ENCODE data around the gene STX11.

Gene STX11

GRCh38 chr6:144214622-144215401 lies 64.5 kb downstream of the STX11 start:
- DNase-seq (ENCODE audit: low read depth in 2 of 2) = no peak
- no peak for TF ChIP-seq CTCF (IDR thresholded peaks at IDR 0.05; ENCODE audit: low read depth, low read length)
- H3K4me3 ChIP-seq (replicated peaks in 1 of 2; ENCODE audit: low read depth in 2 of 2, low read length in 2 of 2) = no peak overlapping the region

DNA sequence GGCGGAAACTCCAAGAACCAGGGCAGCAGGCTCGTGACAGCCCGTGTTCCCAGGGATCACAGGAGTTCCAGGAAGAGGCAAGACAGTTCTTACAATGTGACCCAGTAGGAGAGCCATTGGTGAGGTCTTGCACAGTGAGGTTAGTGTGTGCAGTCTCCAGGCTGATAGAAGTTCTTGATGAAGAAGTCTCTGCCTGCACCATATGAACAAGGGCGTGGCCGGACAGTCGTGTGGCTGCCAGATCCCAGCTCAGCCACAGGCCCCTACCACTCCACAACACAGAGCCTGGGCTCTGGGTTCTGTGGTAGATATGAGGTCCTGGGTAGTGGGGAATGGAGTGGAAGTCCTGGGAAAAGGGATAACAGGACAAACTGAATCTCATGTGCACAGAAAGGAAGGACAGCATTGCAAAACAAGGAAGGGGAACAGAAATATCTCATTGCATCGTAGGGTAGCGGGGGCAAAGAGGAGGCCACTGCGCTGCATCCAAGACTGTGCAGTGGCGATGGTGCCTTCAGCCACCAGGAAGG lies 65.2 kb downstream of the STX11 start:
- H3K4me3 ChIP-seq (replicated peaks in 1 of 2; ENCODE audit: low read depth in 2 of 2, low read length in 2 of 2) = peak overlapping the region; percentile 61 to 66

GRCh38 chr6:144215932-144216667 lies 65.8 kb downstream of the STX11 start:
- peak; percentile 98 to 99 for DNase-seq (ENCODE audit: low read depth in 2 of 2)
- TF ChIP-seq CTCF (IDR thresholded peaks at IDR 0.05; ENCODE audit: low read depth, low read length) = peak; percentile 42
- H3K4me3 ChIP-seq (replicated peaks in 1 of 2; ENCODE audit: low read depth in 2 of 2, low read length in 2 of 2) = peak overlapping the region; percentile 61 to 66

More for the DNA sequence above, 65.2 kb downstream of the STX11 start:
- DNase-seq (ENCODE audit: low read depth in 2 of 2) = peak; percentile 33 to 44
- TF ChIP-seq CTCF (IDR thresholded peaks at IDR 0.05; ENCODE audit: low read depth, low read length) = no peak

DNA sequence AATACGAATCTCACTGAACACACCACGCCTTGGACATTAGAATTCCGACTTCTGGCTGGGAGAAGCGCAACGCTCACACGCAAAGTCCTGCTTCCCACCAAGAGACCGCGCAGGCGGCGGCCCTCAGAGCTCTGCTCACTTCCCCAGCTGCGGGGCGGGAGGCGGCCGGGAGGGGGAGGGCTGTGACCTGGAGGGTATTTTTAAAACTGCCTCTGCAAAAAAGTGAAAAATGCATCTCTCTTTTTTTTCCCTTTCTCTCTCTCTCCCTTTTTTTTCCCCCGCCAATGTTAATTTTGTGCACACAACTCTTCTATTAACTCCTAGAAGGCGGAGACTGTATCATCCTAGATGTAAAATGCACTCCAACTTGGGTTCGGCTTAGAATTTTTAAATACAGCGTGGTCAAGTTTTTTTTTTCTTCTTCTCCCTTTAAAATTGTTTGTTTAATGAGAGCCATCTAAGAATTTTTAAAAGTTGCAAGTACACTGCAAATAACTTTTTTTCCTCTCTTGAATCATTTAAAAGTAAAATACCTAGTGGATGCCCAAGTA lies 66.4 kb downstream of the STX11 start:
- TF ChIP-seq CTCF (IDR thresholded peaks at IDR 0.05; ENCODE audit: low read depth, low read length) = peak; percentile 34
- no peak for DNase-seq (ENCODE audit: low read depth in 2 of 2)
- peak overlapping the region; percentile 61 to 66 for H3K4me3 ChIP-seq (replicated peaks in 1 of 2; ENCODE audit: low read depth in 2 of 2, low read length in 2 of 2)

GRCh38 chr6:144217264-144217663 lies 66.9 kb downstream of the STX11 start:
- peak overlapping the region; percentile 61 to 66 for H3K4me3 ChIP-seq (replicated peaks in 1 of 2; ENCODE audit: low read depth in 2 of 2, low read length in 2 of 2)
- TF ChIP-seq CTCF (IDR thresholded peaks at IDR 0.05; ENCODE audit: low read depth, low read length) = no peak
- DNase-seq (ENCODE audit: low read depth in 2 of 2) = peak; percentile 8 to 30

DNA sequence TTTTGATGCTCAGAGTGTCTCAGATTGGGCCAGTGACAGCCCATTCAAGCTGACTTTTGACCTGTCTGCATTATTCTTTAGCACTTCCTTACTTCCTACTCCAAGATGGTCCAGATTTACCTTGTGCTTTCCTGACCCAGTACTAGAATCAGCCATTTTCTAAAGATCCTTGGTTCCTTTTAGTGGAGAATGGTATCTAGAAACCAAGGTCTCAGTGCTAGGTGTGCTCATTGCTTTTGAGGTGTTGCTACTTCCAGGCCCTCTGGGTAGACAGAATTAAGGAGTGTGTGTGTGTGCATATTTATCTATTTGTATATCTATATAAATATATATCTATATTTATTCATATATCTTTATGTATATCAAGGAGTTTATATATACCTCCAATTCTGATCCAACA lies 67.5 kb downstream of the STX11 start:
- DNase-seq (ENCODE audit: low read depth in 2 of 2) = no peak
- TF ChIP-seq CTCF (IDR thresholded peaks at IDR 0.05; ENCODE audit: low read depth, low read length) = no peak
- no peak overlapping the region for H3K4me3 ChIP-seq (replicated peaks in 1 of 2; ENCODE audit: low read depth in 2 of 2, low read length in 2 of 2)

All from cardiac fibroblast (primary cell).